Uterus (tissue), 4 donors: Measurements from ENCODE around the gene ARSB. TPM values are rescaled to one million over a fixed set of nuclear protein-coding genes. Genes with fewer than 3 reads are reported as not detected.
"Not testable (repeated sequence)": the region's sequence is repeated elsewhere in the genome, so short reads cannot be mapped to it uniquely, and the experiment has no call there.

Source experiments
- DNase-seq, 2 donors: peaks; one replicate each; pipeline ENCODE4 v3.0.0-alpha.2; 2019 to 2020
- H3K27ac ChIP-seq, 2 donors: fragments of 200-600 bp; sonication (generic); 1 replicate in 1 of 2; 2 replicates in 1 of 2; pipeline ENCODE4 v1.5.1; 2016 to 2018
- H3K27me3 ChIP-seq, 2 donors: fragments of 200-600 bp; sonication (generic); one replicate each; pipeline ENCODE4 v1.5.1; 2018 to 2019; ENCODE audit warnings: control low read depth in 1 of 2
- H3K36me3 ChIP-seq, 2 donors: fragments of 200-600 bp; sonication (generic); one replicate each; pipeline ENCODE4 v1.5.1; 2019; ENCODE audit warnings: control low read depth in 1 of 2
- H3K4me1 ChIP-seq, 2 donors: fragments of 200-600 bp; sonication (generic); one replicate each; pipeline ENCODE4 v1.5.1; 2018 to 2019; ENCODE audit warnings: control low read depth in 1 of 2
- H3K4me3 ChIP-seq, 2 donors: fragments of 200-600 bp; sonication (generic); 1 replicate in 1 of 2; 2 replicates in 1 of 2; pipeline ENCODE4 v1.5.1; 2018 to 2019; ENCODE audit warnings: mild to moderate bottlenecking in 1 of 2
- H3K9me3 ChIP-seq, 2 donors: fragments of 200-600 bp; sonication (generic); one replicate each; pipeline ENCODE4 v1.5.1; 2019; ENCODE audit warnings: control low read depth in 1 of 2
- CTCF ChIP-seq, 4 experiments: fragments of 200-600 bp in 2 of 4; fragments of 450-650 bp in 2 of 4; sonication (generic) in 2 of 4; IDR thresholded peaks; one replicate each; pipeline ENCODE4 v1.5.1; 2016 to 2019; ENCODE audit warnings: antibody characterized with exemption in 4 of 4, mild to moderate bottlenecking in 2 of 4, moderate library complexity in 1 of 4
- POLR2A ChIP-seq, 2 donors: fragments of 450-650 bp; IDR thresholded peaks; one replicate each; pipeline ENCODE4 v1.6.1; 2016; ENCODE audit warnings: antibody characterized with exemption in 2 of 2, mild to moderate bottlenecking in 1 of 2, moderate library complexity in 1 of 2
- intact Hi-C: fragments of 100-400 bp; cut with DNase I; formaldehyde crosslinking; loops from one replicate; pipeline ENCODE4 v1.15.1; 2023; ENCODE audit warnings: low total_unique reads
- total RNA-seq, 4 donors: library from RNA; depleted of rRNA in 3 of 4; stranded (reverse); fragments of >200 nt in 3 of 4; gene quantifications; one replicate each; pipeline versions ENCODE4 v1.1.0 to v1.2.4, GENCODE V29; 2014 to 2023
- donor health status: DM: yes; HTN: yes; CAD: no.

Gene ARSB
- total RNA-seq, 4 donors from 2014 or later, result 10.0 to 22.7 (median 15.1) TPM

- H3K9me3 ChIP-seq, result no peaks in the 10 kb centered on the region
- DNase-seq, result no peak
- H3K27ac ChIP-seq, result no peak overlapping the region
- H3K36me3 ChIP-seq, result no peaks in the 10 kb centered on the region
- intact Hi-C loops, result no loop called here
- no peak overlapping the region for H3K4me3 ChIP-seq
- no peaks in the 10 kb centered on the region for H3K27me3 ChIP-seq
- no peak for TF ChIP-seq POLR2A (IDR thresholded peaks at IDR 0.05)
- no peak for TF ChIP-seq CTCF (IDR thresholded peaks at IDR 0.05)
- H3K4me1 ChIP-seq, result no peaks in the 10 kb centered on the region
Observed at GRCh38 chr5:78858364-78858763, 126.7 kb downstream of the ARSB start.

DNA sequence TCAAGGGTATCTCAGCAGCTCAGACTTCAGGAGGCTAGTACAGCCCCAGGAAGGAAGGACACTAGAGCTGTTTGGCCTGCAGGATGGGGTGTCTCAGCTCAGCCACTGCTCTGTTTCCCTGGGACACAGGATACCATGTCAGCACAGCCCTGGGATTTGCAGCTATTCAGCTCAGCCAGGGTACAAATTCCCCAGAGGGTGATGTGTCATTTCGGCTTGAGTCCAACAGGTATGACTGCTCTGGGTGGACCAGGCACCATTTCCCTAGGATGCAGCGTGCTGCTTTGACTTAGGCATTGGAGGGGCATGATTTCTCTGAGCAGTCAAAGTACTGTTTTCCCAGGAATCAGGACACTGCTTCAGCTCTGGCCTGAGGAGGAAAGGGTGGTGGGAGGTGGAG, 130.1 kb downstream of the ARSB start:
- Histone ChIP-seq H3K9me3 (no peaks in the 10 kb centered on the region), H3K36me3 (no peaks in the 10 kb centered on the region), H3K4me3 (no peak overlapping the region), H3K4me1 (no peaks in the 10 kb centered on the region), H3K27ac (no peak overlapping the region), H3K27me3 (no peaks in the 10 kb centered on the region)
- no peak for DNase-seq
- TF ChIP-seq POLR2A (IDR thresholded peaks at IDR 0.05) (no peak), CTCF (IDR thresholded peaks at IDR 0.05) (no peak)
- intact Hi-C loops, result no loop called here

- H3K4me3 ChIP-seq, H3K27ac ChIP-seq, H3K9me3 ChIP-seq, H3K27me3 ChIP-seq, DNase-seq, H3K36me3 ChIP-seq, H3K4me1 ChIP-seq, intact Hi-C loops: not testable (repeated sequence)
Observed at GRCh38 chr5:78851891-78852290, 133.2 kb downstream of the ARSB start.

DNA sequence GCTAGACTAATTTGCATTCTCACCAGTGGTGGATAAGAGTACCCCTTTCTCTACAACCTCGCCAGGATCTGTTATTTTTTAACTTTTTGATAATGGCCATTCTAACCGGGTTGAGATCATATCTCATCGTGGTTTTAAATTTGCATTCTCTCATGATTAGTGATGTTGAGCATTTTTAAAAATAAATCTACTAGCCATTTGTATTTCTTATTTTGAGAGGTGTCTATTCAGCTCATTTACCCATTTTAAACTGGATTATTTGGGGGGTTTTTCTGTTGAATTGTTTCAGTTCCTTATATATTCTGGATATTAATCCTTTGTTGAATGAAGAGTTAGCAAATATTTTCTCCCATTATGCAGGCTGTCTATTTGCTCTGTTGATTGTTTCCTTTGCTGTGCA, 139.6 kb downstream of the ARSB start:
- H3K36me3 ChIP-seq, result no peaks in the 10 kb centered on the region
- H3K4me1 ChIP-seq, result no peaks in the 10 kb centered on the region
- no peak for DNase-seq
- H3K27ac ChIP-seq, result no peak overlapping the region
- no peak for TF ChIP-seq POLR2A (IDR thresholded peaks at IDR 0.05)
- no peak for TF ChIP-seq CTCF (IDR thresholded peaks at IDR 0.05)
- intact Hi-C loops, result no loop called here
- H3K27me3 ChIP-seq, result no peaks in the 10 kb centered on the region
- no peak overlapping the region for H3K4me3 ChIP-seq
- no peaks in the 10 kb centered on the region for H3K9me3 ChIP-seq

DNA sequence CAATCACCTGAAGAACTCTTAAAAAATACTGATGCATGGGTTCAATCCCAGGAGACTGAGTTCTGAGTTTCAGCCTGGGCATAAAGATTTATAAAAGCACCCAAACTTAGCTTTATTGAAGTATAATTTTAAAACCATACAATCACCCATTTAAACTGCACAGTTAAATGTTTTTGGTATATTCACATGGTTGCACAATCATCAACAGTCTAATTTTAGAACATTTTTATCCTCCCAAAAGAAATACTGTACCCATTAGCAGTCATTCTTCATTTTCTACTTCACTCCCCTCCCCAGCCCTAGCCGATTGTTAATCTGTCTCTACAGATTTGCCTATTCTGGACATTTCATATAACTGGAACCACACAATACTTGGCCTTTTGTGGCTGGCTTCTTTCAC, 141.7 kb downstream of the ARSB start:
- TF ChIP-seq CTCF (IDR thresholded peaks at IDR 0.05), result no peak
- H3K36me3 ChIP-seq, result no peaks in the 10 kb centered on the region
- no peak for DNase-seq
- H3K27ac ChIP-seq, result no peak overlapping the region
- H3K27me3 ChIP-seq, result no peaks in the 10 kb centered on the region
- H3K4me3 ChIP-seq, result no peak overlapping the region
- H3K4me1 ChIP-seq, result no peaks in the 10 kb centered on the region
- no peaks in the 10 kb centered on the region for H3K9me3 ChIP-seq
- intact Hi-C loops, result no loop called here

DNA sequence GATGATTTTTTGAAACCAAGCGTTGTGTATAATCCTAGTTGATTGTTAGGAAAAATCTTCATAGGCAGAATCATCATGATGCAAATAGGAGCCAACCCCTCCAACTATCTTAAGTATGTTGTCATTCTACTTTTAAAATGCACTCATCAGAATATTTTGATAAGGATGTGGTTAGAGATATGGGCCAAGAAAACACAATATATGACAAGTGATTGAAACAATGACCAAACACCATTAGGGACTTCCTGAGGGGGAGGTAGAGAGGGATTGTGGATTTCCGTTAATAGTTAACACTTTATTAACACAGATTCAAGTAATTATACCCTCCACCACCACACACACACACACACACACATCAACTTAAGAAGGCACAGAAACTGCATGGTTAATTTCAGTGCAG, 143.3 kb downstream of the ARSB start:
- TF ChIP-seq POLR2A (IDR thresholded peaks at IDR 0.05) (no peak), CTCF (IDR thresholded peaks at IDR 0.05) (no peak)
- no peaks in the 10 kb centered on the region for H3K9me3 ChIP-seq
- H3K36me3 ChIP-seq, result no peaks in the 10 kb centered on the region
- H3K27ac ChIP-seq, result no peak overlapping the region
- no peak for DNase-seq
- H3K4me1 ChIP-seq, result no peaks in the 10 kb centered on the region
- no peak overlapping the region for H3K4me3 ChIP-seq
- intact Hi-C loops, result no loop called here
- H3K27me3 ChIP-seq, result no peaks in the 10 kb centered on the region
